CD4-positive, alpha-beta T cell treated with Interleukin-17A for 4 hours (primary cell): ENCODE results near the gene RHD.
"Not testable (repeated sequence)": the region's sequence is repeated elsewhere in the genome, so short reads cannot be mapped to it uniquely, and the experiment has no call there.

Experiments used
- DNase-seq: peaks from one replicate; pipeline ENCODE4 v3.0.0-alpha.2; 2020; ENCODE audit warnings: mixed read lengths

Gene RHD

DNA sequence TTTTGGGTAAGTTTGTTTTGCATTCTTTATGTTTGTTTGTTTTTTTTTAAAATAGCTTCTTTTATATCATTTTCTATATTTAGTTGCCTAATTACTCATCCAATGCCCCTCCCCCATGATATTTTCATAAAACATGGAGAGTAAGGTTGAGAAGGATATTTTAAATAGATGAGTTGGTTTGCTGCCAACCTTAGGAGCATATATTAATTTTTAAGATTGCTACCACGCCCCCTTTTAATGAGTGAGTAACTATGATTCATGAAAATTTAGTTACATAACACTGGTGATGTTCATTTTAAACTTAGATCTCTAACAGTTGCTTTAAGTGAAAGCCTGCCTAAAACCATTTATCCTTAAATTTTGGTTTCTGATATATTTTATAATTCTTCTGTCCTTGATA lies 84.5 kb downstream of the RHD start:
- DNase-seq = no peak

DNA sequence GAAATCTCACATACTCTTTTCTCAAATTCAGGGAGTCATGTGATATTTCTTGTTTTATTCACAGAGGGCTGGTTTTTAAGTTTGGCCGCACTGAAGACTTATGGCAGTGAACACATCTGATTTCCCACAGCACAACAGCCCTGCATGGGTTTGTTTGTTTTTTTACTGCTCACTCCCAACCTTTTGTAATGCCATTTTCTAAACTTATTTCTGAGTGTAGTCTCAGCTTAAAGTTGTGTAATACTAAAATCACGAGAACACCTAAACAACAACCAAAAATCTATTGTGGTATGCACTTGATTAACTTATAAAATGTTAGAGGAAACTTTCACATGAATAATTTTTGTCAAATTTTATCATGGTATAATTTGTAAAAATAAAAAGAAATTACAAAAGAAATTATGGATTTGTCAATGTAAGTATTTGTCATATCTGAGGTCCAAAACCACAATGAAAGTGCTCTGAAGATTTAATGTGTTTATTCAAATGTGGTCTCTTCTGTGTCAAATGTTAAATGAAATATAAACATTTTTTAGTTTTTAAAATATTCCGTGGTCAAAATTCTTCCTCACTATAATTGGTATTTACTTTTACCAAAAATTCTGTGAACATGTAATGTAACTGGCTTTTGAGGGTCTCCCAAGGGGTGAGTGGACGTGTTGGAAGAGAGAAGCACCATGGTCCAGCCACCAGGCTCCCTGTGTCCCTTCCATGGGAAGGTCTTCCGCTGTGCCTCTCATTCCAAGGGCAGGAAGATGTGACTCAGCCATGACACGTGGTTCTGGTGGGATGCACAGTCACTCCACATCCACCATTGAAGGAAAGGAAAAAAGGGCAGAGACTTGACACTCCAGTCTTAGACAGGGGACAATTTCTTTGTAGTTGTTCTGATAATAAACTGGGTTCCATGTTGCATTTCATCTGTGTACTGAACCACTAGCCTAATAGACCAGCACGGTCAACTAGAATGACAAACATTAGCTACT lies 88.6 kb downstream of the RHD start:
- DNase-seq = no peak

GRCh38 chr1:25361901-25362300 lies 89.6 kb downstream of the RHD start:
- DNase-seq = no peak

GRCh38 chr1:25362634-25363559 lies 90.6 kb downstream of the RHD start:
- not testable (repeated sequence) for DNase-seq

DNA sequence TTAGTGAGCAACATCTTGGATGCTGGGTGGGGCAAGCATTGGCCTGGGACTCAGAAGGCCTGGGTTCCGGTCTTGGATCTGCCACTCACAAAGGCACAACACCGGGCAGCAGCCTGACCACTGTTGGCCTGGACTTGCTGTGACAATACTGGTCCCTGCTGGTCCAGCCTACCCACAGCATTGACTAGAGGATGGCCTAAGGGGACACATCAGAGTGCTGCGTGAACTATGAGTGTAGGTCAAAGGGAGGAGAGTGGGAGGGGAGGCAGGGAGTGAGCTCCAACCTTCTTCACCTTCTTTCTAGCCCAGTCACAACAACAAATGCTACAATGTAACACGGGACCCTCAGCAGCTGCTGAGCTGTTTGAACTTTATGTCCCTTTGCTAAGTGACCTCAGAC lies 96.9 kb downstream of the RHD start:
- no peak for DNase-seq

DNA sequence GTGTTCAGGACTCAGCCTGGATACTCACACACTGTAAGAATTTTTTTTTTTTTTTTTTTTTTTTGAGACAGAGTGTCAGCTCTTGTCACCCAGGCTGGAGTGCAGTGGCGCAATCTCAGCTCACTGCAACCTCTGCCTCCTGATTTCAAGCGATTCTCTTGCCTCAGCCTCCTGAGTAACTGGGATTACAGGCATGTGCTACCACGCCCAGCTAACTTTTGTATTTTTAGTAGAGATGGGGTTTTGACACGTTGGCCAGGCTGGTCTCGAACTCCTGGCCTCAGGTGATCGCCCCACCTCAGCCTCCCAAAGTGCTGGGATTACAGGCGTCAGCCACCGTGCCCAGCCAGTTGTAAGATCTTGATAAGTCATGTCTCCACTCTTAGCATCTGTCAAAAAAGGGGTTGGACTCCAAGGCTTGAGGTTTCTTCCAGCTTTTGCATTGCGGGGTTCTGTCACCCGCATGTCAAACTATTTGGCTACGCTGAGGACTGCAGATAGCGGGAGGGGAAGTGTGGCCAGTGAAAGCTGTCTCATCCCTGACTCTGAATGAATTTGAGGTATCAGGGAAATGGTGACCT lies 97.5 kb downstream of the RHD start:
- DNase-seq = not testable (repeated sequence)

- DNase-seq = not testable (repeated sequence)
Measured at GRCh38 chr1:25371757-25372156, 99.4 kb downstream of the RHD start.

GRCh38 chr1:25378367-25378766 lies 106.1 kb downstream of the RHD start:
- not testable (repeated sequence) for DNase-seq
